ENCODE measurements around the gene DLEC1. TPM values are rescaled to one million over a fixed set of nuclear protein-coding genes. Genes with fewer than 3 reads are reported as not detected.

DLEC1 gene
- total and polyA plus RNA-seq, 5 donors from 2014 or later: 0.09 to 4.9 (median 0.64) TPM

Other genes with a start within 250 kb of the DLEC1 start
- gene CTDSPL, start 177.3 kb upstream of the DLEC1 start, total RNA-seq: 1.7 TPM
- under 1 TPM in 1 of 4 donors, not detected in 3; 0.08 TPM for gene CTDSPL, start 177.3 kb upstream of the DLEC1 start, polyA plus RNA-seq
- gene VILL, start 48.4 kb upstream of the DLEC1 start, total RNA-seq: 24.0 TPM
- gene VILL, start 48.4 kb upstream of the DLEC1 start, polyA plus RNA-seq: 10 to 100 TPM in 3 of 4 donors, 1 to 10 TPM in 1; 9.0 to 15.5 (median 12.4) TPM
- gene PLCD1, start 9.6 kb upstream of the DLEC1 start, total RNA-seq: 47.5 TPM
- gene PLCD1, start 9.6 kb upstream of the DLEC1 start, polyA plus RNA-seq: 10 to 100 TPM; 26.2 to 32.5 (median 28.6) TPM
- 80.7 TPM for gene ACAA1, start 97.9 kb downstream of the DLEC1 start, total RNA-seq
- gene ACAA1, start 97.9 kb downstream of the DLEC1 start, polyA plus RNA-seq: 10 to 100 TPM; 55.6 to 79.3 (median 67.2) TPM
- 49.9 TPM for gene MYD88, start 99.5 kb downstream of the DLEC1 start, total RNA-seq
- 100 to 1,000 TPM; 114 to 184 (median 139) TPM for gene MYD88, start 99.5 kb downstream of the DLEC1 start, polyA plus RNA-seq
- 62.3 TPM for gene OXSR1, start 126.3 kb downstream of the DLEC1 start, total RNA-seq
- 10 to 100 TPM; 12.6 to 19.3 (median 16.1) TPM for gene OXSR1, start 126.3 kb downstream of the DLEC1 start, polyA plus RNA-seq
- 0.76 TPM for gene SLC22A13, start 226.6 kb downstream of the DLEC1 start, total RNA-seq
- under 1 TPM in 2 of 4 donors, not detected in 2; 0.22 to 0.40 TPM for gene SLC22A13, start 226.6 kb downstream of the DLEC1 start, polyA plus RNA-seq
- gene SLC22A14, start 243.1 kb downstream of the DLEC1 start, total RNA-seq: not detected
- gene SLC22A14, start 243.1 kb downstream of the DLEC1 start, polyA plus RNA-seq: not detected